ENCODE results near the gene BCL2L12.

- TF ChIP-seq, protein P1, sequence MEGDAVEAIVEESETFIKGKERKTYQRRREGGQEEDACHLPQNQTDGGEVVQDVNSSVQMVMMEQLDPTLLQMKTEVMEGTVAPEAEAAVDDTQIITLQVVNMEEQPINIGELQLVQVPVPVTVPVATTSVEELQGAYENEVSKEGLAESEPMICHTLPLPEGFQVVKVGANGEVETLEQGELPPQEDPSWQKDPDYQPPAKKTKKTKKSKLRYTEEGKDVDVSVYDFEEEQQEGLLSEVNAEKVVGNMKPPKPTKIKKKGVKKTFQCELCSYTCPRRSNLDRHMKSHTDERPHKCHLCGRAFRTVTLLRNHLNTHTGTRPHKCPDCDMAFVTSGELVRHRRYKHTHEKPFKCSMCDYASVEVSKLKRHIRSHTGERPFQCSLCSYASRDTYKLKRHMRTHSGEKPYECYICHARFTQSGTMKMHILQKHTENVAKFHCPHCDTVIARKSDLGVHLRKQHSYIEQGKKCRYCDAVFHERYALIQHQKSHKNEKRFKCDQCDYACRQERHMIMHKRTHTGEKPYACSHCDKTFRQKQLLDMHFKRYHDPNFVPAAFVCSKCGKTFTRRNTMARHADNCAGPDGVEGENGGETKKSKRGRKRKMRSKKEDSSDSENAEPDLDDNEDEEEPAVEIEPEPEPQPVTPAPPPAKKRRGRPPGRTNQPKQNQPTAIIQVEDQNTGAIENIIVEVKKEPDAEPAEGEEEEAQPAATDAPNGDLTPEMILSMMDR (IDR thresholded peaks at IDR 0.05; ENCODE audit: extremely low read depth in 1 of 2, insufficient read depth in 1 of 2, low read depth in 1 of 2, low read length in 2 of 2) = no peak
- TF ChIP-seq MYC (IDR thresholded peaks at IDR 0.05; ENCODE audit: low read depth, low read length) (no peak), POLR2A (IDR thresholded peaks at IDR 0.05; ENCODE audit: low read depth, low read length) (no peak), EZH2 (IDR thresholded peaks at IDR 0.05; ENCODE audit: borderline replicate concordance, low read depth, low read length, severe bottlenecking) (no peak), POLR2AphosphoS5 (IDR thresholded peaks at IDR 0.05; ENCODE audit: insufficient read depth, low read depth, low read length) (no peak)
- TF ChIP-seq, protein P2, sequence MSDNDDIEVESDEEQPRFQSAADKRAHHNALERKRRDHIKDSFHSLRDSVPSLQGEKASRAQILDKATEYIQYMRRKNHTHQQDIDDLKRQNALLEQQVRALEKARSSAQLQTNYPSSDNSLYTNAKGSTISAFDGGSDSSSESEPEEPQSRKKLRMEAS (IDR thresholded peaks at IDR 0.05; ENCODE audit: insufficient read depth, insufficient read length) = no peak
Observed at GRCh38 chr19:49685845-49686332, 20.2 kb downstream of the BCL2L12 start.

Data from endothelial cell of umbilical vein (primary cell).